ENCODE measurements around the gene TCF12.

Gene TCF12

GRCh38 chr15:57327985-57328471, 409.6 kb downstream of the TCF12 start:
- H3K36me3 ChIP-seq (ENCODE audit: control insufficient read depth in 1 of 2, insufficient read depth in 2 of 2, low read length in 2 of 2), result no peaks in the 10 kb centered on the region

GRCh38 chr15:57328479-57328878, 410.0 kb downstream of the TCF12 start:
- no peaks in the 10 kb centered on the region for H3K4me1 ChIP-seq (ENCODE audit: control insufficient read depth in 1 of 2, insufficient read depth in 2 of 2, low read length in 2 of 2)
- no peak overlapping the region for H3K27ac ChIP-seq (ENCODE audit: low read length)
- no peak overlapping the region for H3K4me3 ChIP-seq (ENCODE audit: low read depth in 1 of 2, low read length in 2 of 2)
- H3K9me3 ChIP-seq (ENCODE audit: control insufficient read depth in 1 of 2, low read length in 2 of 2), result no peaks in the 10 kb centered on the region
- H3K36me3 ChIP-seq (ENCODE audit: control insufficient read depth in 1 of 2, insufficient read depth in 2 of 2, low read length in 2 of 2), result no peaks in the 10 kb centered on the region
- H3K27me3 ChIP-seq (ENCODE audit: low read depth, low read length), result no peaks in the 10 kb centered on the region

More at GRCh38 chr15:57327985-57328471, 409.6 kb downstream of the TCF12 start:
- Histone ChIP-seq H3K4me3 (ENCODE audit: low read depth in 1 of 2, low read length in 2 of 2) (no peak overlapping the region), H3K27me3 (ENCODE audit: low read depth, low read length) (no peaks in the 10 kb centered on the region), H3K4me1 (ENCODE audit: control insufficient read depth in 1 of 2, insufficient read depth in 2 of 2, low read length in 2 of 2) (no peaks in the 10 kb centered on the region), H3K9me3 (ENCODE audit: control insufficient read depth in 1 of 2, low read length in 2 of 2) (no peaks in the 10 kb centered on the region), H3K27ac (ENCODE audit: low read length) (no peak overlapping the region)

- no peaks in the 10 kb centered on the region for H3K4me1 ChIP-seq (ENCODE audit: control insufficient read depth in 1 of 2, insufficient read depth in 2 of 2, low read length in 2 of 2)
- no peaks in the 10 kb centered on the region for H3K36me3 ChIP-seq (ENCODE audit: control insufficient read depth in 1 of 2, insufficient read depth in 2 of 2, low read length in 2 of 2)
- no peak overlapping the region for H3K27ac ChIP-seq (ENCODE audit: low read length)
- H3K9me3 ChIP-seq (ENCODE audit: control insufficient read depth in 1 of 2, low read length in 2 of 2), result no peaks in the 10 kb centered on the region
- H3K4me3 ChIP-seq (ENCODE audit: low read depth in 1 of 2, low read length in 2 of 2), result no peak overlapping the region
- no peaks in the 10 kb centered on the region for H3K27me3 ChIP-seq (ENCODE audit: low read depth, low read length)
Measured at GRCh38 chr15:57328897-57329296, 410.5 kb downstream of the TCF12 start.

GRCh38 chr15:57329582-57330367, 411.3 kb downstream of the TCF12 start:
- no peaks in the 10 kb centered on the region for H3K36me3 ChIP-seq (ENCODE audit: control insufficient read depth in 1 of 2, insufficient read depth in 2 of 2, low read length in 2 of 2)
- no peak overlapping the region for H3K4me3 ChIP-seq (ENCODE audit: low read depth in 1 of 2, low read length in 2 of 2)
- H3K27me3 ChIP-seq (ENCODE audit: low read depth, low read length), result no peaks in the 10 kb centered on the region
- H3K4me1 ChIP-seq (ENCODE audit: control insufficient read depth in 1 of 2, insufficient read depth in 2 of 2, low read length in 2 of 2), result no peaks in the 10 kb centered on the region
- no peak overlapping the region for H3K27ac ChIP-seq (ENCODE audit: low read length)
- H3K9me3 ChIP-seq (ENCODE audit: control insufficient read depth in 1 of 2, low read length in 2 of 2), result no peaks in the 10 kb centered on the region

- Histone ChIP-seq H3K27me3 (ENCODE audit: low read depth, low read length) (no peaks in the 10 kb centered on the region), H3K9me3 (ENCODE audit: control insufficient read depth in 1 of 2, low read length in 2 of 2) (no peaks in the 10 kb centered on the region), H3K4me3 (ENCODE audit: low read depth in 1 of 2, low read length in 2 of 2) (no peak overlapping the region), H3K4me1 (ENCODE audit: control insufficient read depth in 1 of 2, insufficient read depth in 2 of 2, low read length in 2 of 2) (no peaks in the 10 kb centered on the region), H3K36me3 (ENCODE audit: control insufficient read depth in 1 of 2, insufficient read depth in 2 of 2, low read length in 2 of 2) (no peaks in the 10 kb centered on the region), H3K27ac (ENCODE audit: low read length) (no peak overlapping the region)
Measured at GRCh38 chr15:57330619-57331340, 412.3 kb downstream of the TCF12 start.

- H3K9me3 ChIP-seq (ENCODE audit: control insufficient read depth in 1 of 2, low read length in 2 of 2), result no peaks in the 10 kb centered on the region
- no peak overlapping the region for H3K27ac ChIP-seq (ENCODE audit: low read length)
- no peaks in the 10 kb centered on the region for H3K4me1 ChIP-seq (ENCODE audit: control insufficient read depth in 1 of 2, insufficient read depth in 2 of 2, low read length in 2 of 2)
- H3K27me3 ChIP-seq (ENCODE audit: low read depth, low read length), result no peaks in the 10 kb centered on the region
- no peaks in the 10 kb centered on the region for H3K36me3 ChIP-seq (ENCODE audit: control insufficient read depth in 1 of 2, insufficient read depth in 2 of 2, low read length in 2 of 2)
- H3K4me3 ChIP-seq (ENCODE audit: low read depth in 1 of 2, low read length in 2 of 2), result no peak overlapping the region
Measured at GRCh38 chr15:57332326-57332725, 413.9 kb downstream of the TCF12 start.

- Histone ChIP-seq H3K36me3 (ENCODE audit: control insufficient read depth in 1 of 2, insufficient read depth in 2 of 2, low read length in 2 of 2) (no peaks in the 10 kb centered on the region), H3K27ac (ENCODE audit: low read length) (no peak overlapping the region), H3K4me3 (ENCODE audit: low read depth in 1 of 2, low read length in 2 of 2) (no peak overlapping the region), H3K9me3 (ENCODE audit: control insufficient read depth in 1 of 2, low read length in 2 of 2) (no peaks in the 10 kb centered on the region), H3K4me1 (ENCODE audit: control insufficient read depth in 1 of 2, insufficient read depth in 2 of 2, low read length in 2 of 2) (no peaks in the 10 kb centered on the region), H3K27me3 (ENCODE audit: low read depth, low read length) (no peaks in the 10 kb centered on the region)
Measured at GRCh38 chr15:57333487-57333886, 415.0 kb downstream of the TCF12 start.

- no peaks in the 10 kb centered on the region for H3K4me1 ChIP-seq (ENCODE audit: control insufficient read depth in 1 of 2, insufficient read depth in 2 of 2, low read length in 2 of 2)
- no peaks in the 10 kb centered on the region for H3K27me3 ChIP-seq (ENCODE audit: low read depth, low read length)
- H3K36me3 ChIP-seq (ENCODE audit: control insufficient read depth in 1 of 2, insufficient read depth in 2 of 2, low read length in 2 of 2), result no peaks in the 10 kb centered on the region
- H3K4me3 ChIP-seq (ENCODE audit: low read depth in 1 of 2, low read length in 2 of 2), result no peak overlapping the region
- H3K9me3 ChIP-seq (ENCODE audit: control insufficient read depth in 1 of 2, low read length in 2 of 2), result no peaks in the 10 kb centered on the region
- no peak overlapping the region for H3K27ac ChIP-seq (ENCODE audit: low read length)
Measured at GRCh38 chr15:57334257-57334656, 415.8 kb downstream of the TCF12 start.

GRCh38 chr15:57335293-57335715, 416.9 kb downstream of the TCF12 start:
- H3K36me3 ChIP-seq (ENCODE audit: control insufficient read depth in 1 of 2, insufficient read depth in 2 of 2, low read length in 2 of 2), result no peaks in the 10 kb centered on the region
- no peak overlapping the region for H3K27ac ChIP-seq (ENCODE audit: low read length)
- H3K27me3 ChIP-seq (ENCODE audit: low read depth, low read length), result no peaks in the 10 kb centered on the region
- no peak overlapping the region for H3K4me3 ChIP-seq (ENCODE audit: low read depth in 1 of 2, low read length in 2 of 2)
- no peaks in the 10 kb centered on the region for H3K4me1 ChIP-seq (ENCODE audit: control insufficient read depth in 1 of 2, insufficient read depth in 2 of 2, low read length in 2 of 2)
- no peaks in the 10 kb centered on the region for H3K9me3 ChIP-seq (ENCODE audit: control insufficient read depth in 1 of 2, low read length in 2 of 2)

GRCh38 chr15:57335719-57336118, 417.3 kb downstream of the TCF12 start:
- H3K27ac ChIP-seq (ENCODE audit: low read length), result no peak overlapping the region
- no peaks in the 10 kb centered on the region for H3K36me3 ChIP-seq (ENCODE audit: control insufficient read depth in 1 of 2, insufficient read depth in 2 of 2, low read length in 2 of 2)
- no peaks in the 10 kb centered on the region for H3K9me3 ChIP-seq (ENCODE audit: control insufficient read depth in 1 of 2, low read length in 2 of 2)

GRCh38 chr15:57337868-57338411, 419.5 kb downstream of the TCF12 start:
- Histone ChIP-seq H3K27ac (ENCODE audit: low read length) (no peak overlapping the region), H3K27me3 (ENCODE audit: low read depth, low read length) (no peaks in the 10 kb centered on the region), H3K4me3 (ENCODE audit: low read depth in 1 of 2, low read length in 2 of 2) (no peak overlapping the region), H3K36me3 (ENCODE audit: control insufficient read depth in 1 of 2, insufficient read depth in 2 of 2, low read length in 2 of 2) (no peaks in the 10 kb centered on the region), H3K9me3 (ENCODE audit: control insufficient read depth in 1 of 2, low read length in 2 of 2) (no peaks in the 10 kb centered on the region), H3K4me1 (ENCODE audit: control insufficient read depth in 1 of 2, insufficient read depth in 2 of 2, low read length in 2 of 2) (peaks cover 0 to 3% of the 10 kb centered on the region in 2 donors)

More at GRCh38 chr15:57335719-57336118, 417.3 kb downstream of the TCF12 start:
- Histone ChIP-seq H3K27me3 (ENCODE audit: low read depth, low read length) (no peaks in the 10 kb centered on the region), H3K4me3 (ENCODE audit: low read depth in 1 of 2, low read length in 2 of 2) (no peak overlapping the region), H3K4me1 (ENCODE audit: control insufficient read depth in 1 of 2, insufficient read depth in 2 of 2, low read length in 2 of 2) (no peaks in the 10 kb centered on the region)

Data from muscle layer of duodenum (tissue), 2 donors.